Esophagus muscularis mucosa (tissue), 4 donors: ENCODE measurements around the gene CLIP3. TPM values are rescaled to one million over a fixed set of nuclear protein-coding genes. Genes with fewer than 3 reads are reported as not detected.
"Not testable (repeated sequence)": the region's sequence is repeated elsewhere in the genome, so short reads cannot be mapped to it uniquely, and the experiment has no call there.

Experiments
- DNase-seq: peaks from one replicate; pipeline ENCODE4 v3.0.0-alpha.2; 2017; ENCODE audit errors: extremely low spot score
- H3K27ac ChIP-seq, 4 donors: fragments of 200-600 bp; sonication (generic); replicated peaks in 1 of 4; 1 replicate in 3 of 4; 2 replicates in 1 of 4; pipeline ENCODE4 v1.5.1; 2016 to 2019; ENCODE audit warnings: mild to moderate bottlenecking in 1 of 4
- H3K27me3 ChIP-seq, 4 donors: fragments of 200-600 bp; sonication (generic); one replicate each; pipeline versions ENCODE4 v1.5.1 to v1.6.0; 2016 to 2019
- H3K36me3 ChIP-seq, 4 donors: fragments of 200-600 bp; sonication (generic); one replicate each; pipeline ENCODE4 v1.5.1; 2016 to 2019
- H3K4me1 ChIP-seq, 4 donors: fragments of 200-600 bp; sonication (generic); one replicate each; pipeline ENCODE4 v1.5.1; 2016 to 2019
- H3K4me3 ChIP-seq, 4 donors: fragments of 200-600 bp; sonication (generic); 1 replicate in 2 of 4; 2 replicates in 2 of 4; pipeline ENCODE4 v1.5.1; 2016 to 2019; ENCODE audit warnings: mild to moderate bottlenecking in 4 of 4, moderate library complexity in 1 of 4
- H3K9me3 ChIP-seq, 4 donors: fragments of 200-600 bp; sonication (generic); 1 replicate in 3 of 4; 2 replicates in 1 of 4; pipeline ENCODE4 v1.5.1; 2016 to 2019
- EP300 ChIP-seq: sonication (generic); formaldehyde crosslinking; IDR thresholded peaks from one replicate; pipeline ENCODE4 v1.6.1; 2017; ENCODE audit warnings: antibody characterized with exemption
- POLR2A ChIP-seq: fragments of 450-650 bp; IDR thresholded peaks from one replicate; pipeline ENCODE4 v1.6.1; 2017; ENCODE audit warnings: antibody characterized with exemption, moderate library complexity, mild to moderate bottlenecking, low read depth
- POLR2AphosphoS5 ChIP-seq, 2 donors: sonication (generic); formaldehyde crosslinking; IDR thresholded peaks; one replicate each; pipeline ENCODE4 v1.6.1; 2017; ENCODE audit warnings: antibody characterized with exemption in 2 of 2
- WGBS: methylation state at CpG from one replicate; pipeline ENCODE4 v1.1.5; 2018; 5-methylcytosine and 5-hydroxymethylcytosine counted together
- intact Hi-C: fragments of 100-400 bp; cut with DNase I; formaldehyde crosslinking; loops from one replicate; pipeline ENCODE4 v1.15.1; 2023
- total RNA-seq, 4 donors: library from RNA; depleted of rRNA; stranded (reverse); fragments of >200 nt; gene quantifications; one replicate each; pipeline versions ENCODE4 v1.1.0 to v1.2.1, GENCODE V29; 2016
- TF ChIP-seq, protein P1 (sequence below), 3 experiments: fragments of 200-600 bp in 2 of 3; fragments of 450-650 bp in 1 of 3; sonication (generic) in 2 of 3; IDR thresholded peaks; one replicate each; pipeline ENCODE4 v1.5.1; 2017 to 2019; ENCODE audit warnings: antibody characterized with exemption in 3 of 3, mild to moderate bottlenecking in 2 of 3, moderate library complexity in 1 of 3

Gene CLIP3
- total RNA-seq, 4 donors from 2014 or later = 39.9 to 73.3 (median 51.4) TPM

DNA sequence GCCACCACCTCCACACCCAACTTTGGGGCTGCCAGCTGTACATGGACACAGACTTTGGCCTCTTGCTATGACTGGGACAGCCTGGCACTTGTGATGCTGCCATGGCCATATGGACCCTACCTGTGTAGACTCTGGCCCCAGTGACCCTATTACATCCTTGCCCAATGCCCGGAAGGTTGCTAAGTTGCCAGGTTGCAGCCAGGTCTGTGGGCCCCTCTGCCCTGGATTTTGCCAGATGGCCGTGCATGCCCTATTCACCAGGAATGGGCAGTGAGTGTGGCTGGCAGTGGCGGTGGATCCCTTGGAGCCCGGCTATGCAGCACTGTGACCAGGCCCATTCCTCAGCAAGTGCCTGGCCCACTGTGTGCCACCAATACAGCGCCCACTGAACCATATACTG, 46.6 kb downstream of the CLIP3 start:
- no peak for DNase-seq
- H3K27ac ChIP-seq = no peak overlapping the region
- intact Hi-C loops = no loop called here
- 96% methylated on average over 4 of the region's 5 CpGs for WGBS
- H3K36me3 ChIP-seq = no peaks in the 10 kb centered on the region
- no peaks in the 10 kb centered on the region for H3K9me3 ChIP-seq
- H3K4me3 ChIP-seq = no peak overlapping the region
- TF ChIP-seq, protein P1, sequence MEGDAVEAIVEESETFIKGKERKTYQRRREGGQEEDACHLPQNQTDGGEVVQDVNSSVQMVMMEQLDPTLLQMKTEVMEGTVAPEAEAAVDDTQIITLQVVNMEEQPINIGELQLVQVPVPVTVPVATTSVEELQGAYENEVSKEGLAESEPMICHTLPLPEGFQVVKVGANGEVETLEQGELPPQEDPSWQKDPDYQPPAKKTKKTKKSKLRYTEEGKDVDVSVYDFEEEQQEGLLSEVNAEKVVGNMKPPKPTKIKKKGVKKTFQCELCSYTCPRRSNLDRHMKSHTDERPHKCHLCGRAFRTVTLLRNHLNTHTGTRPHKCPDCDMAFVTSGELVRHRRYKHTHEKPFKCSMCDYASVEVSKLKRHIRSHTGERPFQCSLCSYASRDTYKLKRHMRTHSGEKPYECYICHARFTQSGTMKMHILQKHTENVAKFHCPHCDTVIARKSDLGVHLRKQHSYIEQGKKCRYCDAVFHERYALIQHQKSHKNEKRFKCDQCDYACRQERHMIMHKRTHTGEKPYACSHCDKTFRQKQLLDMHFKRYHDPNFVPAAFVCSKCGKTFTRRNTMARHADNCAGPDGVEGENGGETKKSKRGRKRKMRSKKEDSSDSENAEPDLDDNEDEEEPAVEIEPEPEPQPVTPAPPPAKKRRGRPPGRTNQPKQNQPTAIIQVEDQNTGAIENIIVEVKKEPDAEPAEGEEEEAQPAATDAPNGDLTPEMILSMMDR (IDR thresholded peaks at IDR 0.05) = no peak
- TF ChIP-seq POLR2A (no peak), EP300 (no peak), POLR2AphosphoS5 (IDR thresholded peaks at IDR 0.05) (no peak)
- H3K4me1 ChIP-seq = peaks cover 6 to 12% (median 10%) of the 10 kb centered on the region in 4 donors
- H3K27me3 ChIP-seq = peaks cover 2 to 88% (median 13%) of the 10 kb centered on the region in 4 donors

DNA sequence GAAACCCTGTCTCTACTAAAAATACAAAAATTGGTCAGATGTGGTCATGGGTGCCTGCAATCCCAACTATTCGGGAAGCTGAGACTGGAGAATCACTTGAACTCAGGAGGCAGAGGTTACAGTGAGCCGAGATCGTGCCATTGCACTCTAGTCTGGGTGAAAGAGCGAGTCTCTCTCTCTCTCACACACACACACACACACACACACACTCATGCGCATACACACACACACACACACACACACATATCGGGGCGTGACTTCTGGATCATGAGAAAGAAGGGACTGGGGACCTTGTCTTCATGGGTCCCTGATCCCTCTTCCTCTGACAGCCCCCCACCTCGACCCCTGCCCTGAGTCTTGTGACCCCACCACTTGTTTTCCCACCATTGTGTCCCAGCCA, 49.5 kb downstream of the CLIP3 start:
- Histone ChIP-seq H3K36me3 (no peaks in the 10 kb centered on the region), H3K4me3 (no peak overlapping the region), H3K4me1 (peaks cover 6 to 12% (median 10%) of the 10 kb centered on the region in 4 donors), H3K27me3 (peaks cover 2 to 87% (median 13%) of the 10 kb centered on the region in 4 donors), H3K9me3 (no peaks in the 10 kb centered on the region), H3K27ac (no peak overlapping the region)
- 71% methylated on average over 8 of the region's 8 CpGs for WGBS
- intact Hi-C loops = no loop called here
- no peak for DNase-seq
- TF ChIP-seq EP300 = no peak
- TF ChIP-seq POLR2A = no peak

DNA sequence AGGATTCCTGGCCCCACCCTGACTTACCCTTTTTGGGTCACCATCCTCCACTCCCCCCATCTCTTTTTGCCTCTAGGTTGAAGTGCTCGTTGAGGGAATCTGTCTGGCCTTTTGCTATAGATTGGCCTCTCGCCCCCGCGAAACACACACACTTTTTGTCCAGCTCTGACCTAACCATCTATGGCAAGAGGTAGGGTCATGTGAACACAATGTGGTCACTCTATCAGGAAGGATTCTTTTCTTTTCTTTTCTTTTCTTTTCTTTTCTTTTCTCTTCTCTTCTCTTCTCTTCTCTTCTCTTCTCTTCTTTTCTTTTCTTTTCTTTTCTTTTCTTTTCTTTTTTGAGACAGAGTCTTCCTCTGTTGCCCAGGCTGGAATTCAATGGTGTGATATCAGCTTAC, 51.7 kb downstream of the CLIP3 start:
- H3K36me3 ChIP-seq, H3K4me3 ChIP-seq, intact Hi-C loops, DNase-seq, H3K9me3 ChIP-seq, H3K4me1 ChIP-seq, H3K27ac ChIP-seq: not testable (repeated sequence)
- 75% methylated on average over 4 of the region's 4 CpGs for WGBS
- peaks cover 0 to 86% (median 2%) of the 10 kb centered on the region in 4 donors for H3K27me3 ChIP-seq

DNA sequence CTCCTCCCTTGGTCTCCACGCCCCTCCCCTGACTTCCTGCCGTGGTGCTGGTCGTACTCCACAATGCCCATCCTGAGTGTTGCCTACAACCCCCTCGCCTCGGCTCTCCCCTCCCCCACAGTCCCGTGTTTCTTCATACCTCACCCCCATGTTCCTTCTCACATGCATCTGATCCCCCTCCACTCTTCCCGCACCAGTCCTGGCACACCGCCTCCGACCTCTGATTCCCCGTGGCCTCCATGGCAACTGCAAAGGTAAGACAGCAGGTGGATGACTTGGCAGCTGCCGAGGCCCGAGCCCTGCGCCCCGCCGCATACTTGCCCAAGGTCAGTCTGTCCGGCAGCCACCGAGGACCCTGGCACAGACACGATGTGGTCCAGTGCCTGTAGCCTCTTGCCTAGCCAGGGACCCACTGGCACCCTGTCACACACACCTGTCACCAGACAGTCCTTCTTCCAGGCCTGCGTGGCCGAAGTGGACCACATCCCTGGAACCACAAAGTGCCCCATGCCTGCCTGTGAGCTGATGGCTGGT, 53.8 kb downstream of the CLIP3 start:
- Histone ChIP-seq H3K27ac (no peak overlapping the region), H3K27me3 (peaks cover 0 to 78% (median 0%) of the 10 kb centered on the region in 4 donors), H3K36me3 (no peaks in the 10 kb centered on the region), H3K4me3 (no peak overlapping the region), H3K4me1 (no peaks in the 10 kb centered on the region), H3K9me3 (no peaks in the 10 kb centered on the region)
- TF ChIP-seq POLR2AphosphoS5 (IDR thresholded peaks at IDR 0.05) (no peak), EP300 (no peak), POLR2A (no peak)
- TF ChIP-seq, protein P1 (IDR thresholded peaks at IDR 0.05) = no peak
- no peak for DNase-seq
- 65% methylated on average over 20 of the region's 20 CpGs for WGBS
- intact Hi-C loops = no loop called here

DNA sequence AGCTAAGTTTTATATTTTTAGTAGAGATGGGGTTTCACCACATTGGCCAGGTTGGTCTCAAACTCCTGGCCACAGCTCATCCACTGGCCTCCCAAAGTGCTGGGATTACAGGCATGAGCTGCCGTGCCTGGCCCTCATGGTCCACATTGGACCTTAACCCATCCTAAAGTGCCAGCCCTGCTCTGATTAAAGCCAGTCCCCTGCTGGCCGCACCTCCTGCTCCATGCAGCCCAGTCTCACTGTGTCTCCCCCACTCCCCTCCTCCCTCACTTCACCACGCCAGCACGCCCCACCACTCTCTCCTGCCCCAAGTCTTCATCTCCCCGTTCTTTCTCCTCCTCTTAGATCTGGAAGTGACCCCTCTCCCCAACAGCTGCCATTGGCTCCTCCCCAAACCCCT, 54.4 kb downstream of the CLIP3 start:
- no peak for DNase-seq
- intact Hi-C loops = no loop called here

More for the DNA sequence above, 54.4 kb downstream of the CLIP3 start:
- Histone ChIP-seq H3K9me3 (no peaks in the 10 kb centered on the region), H3K36me3 (no peaks in the 10 kb centered on the region), H3K27me3 (peaks cover 0 to 71% (median 0%) of the 10 kb centered on the region in 4 donors), H3K4me1 (no peaks in the 10 kb centered on the region), H3K27ac (no peak overlapping the region), H3K4me3 (no peak overlapping the region)
- TF ChIP-seq, protein P1 (IDR thresholded peaks at IDR 0.05) = no peak
- TF ChIP-seq POLR2A = no peak
- no peak for TF ChIP-seq POLR2AphosphoS5 (IDR thresholded peaks at IDR 0.05)
- TF ChIP-seq EP300 = no peak
- 48% methylated on average over 5 of the region's 5 CpGs for WGBS
